Keratinocyte (primary cell): ENCODE data around the gene DDX52. TPM values are rescaled to one million over a fixed set of nuclear protein-coding genes. Genes with fewer than 3 reads are reported as not detected.

Source experiments
- DNase-seq: peaks from one replicate; pipeline ENCODE4 v3.0.0-alpha.2; 2011; ENCODE audit warnings: low read depth, missing footprints, low spot score
- FAIRE-seq: peaks from 2 replicates; lab custom pipeline; 2011; peaks lifted over from hg19 to GRCh38; lab: Jason Lieb, UNC
- H2AFZ ChIP-seq: 2 replicates; pipeline ENCODE4 v1.6.0; 2012; ENCODE audit warnings: low read length, control low read depth, inconsistent platforms; ENCODE audit not compliant: control insufficient read depth
- H3K27ac ChIP-seq: 2 replicates; pipeline ENCODE4 v1.5.1; 2011; ENCODE audit warnings: low read length; ENCODE audit not compliant: control insufficient read depth, insufficient read depth
- H3K27me3 ChIP-seq: 3 replicates; pipeline ENCODE4 v1.6.0; 2011; ENCODE audit warnings: low read length; ENCODE audit not compliant: control insufficient read depth, insufficient read depth; ENCODE audit errors: extremely low read depth
- H3K36me3 ChIP-seq, 2 experiments: 2 replicates in 1 of 2; 3 replicates in 1 of 2; pipeline ENCODE4 v1.5.1; 2011; ENCODE audit warnings: low read length in 2 of 2, mild to moderate bottlenecking in 1 of 2; ENCODE audit not compliant: control insufficient read depth in 2 of 2, insufficient read depth in 2 of 2; ENCODE audit errors: extremely low read depth in 1 of 2
- H3K4me1 ChIP-seq: 3 replicates; pipeline ENCODE4 v1.5.1; 2011; ENCODE audit warnings: low read length; ENCODE audit not compliant: control insufficient read depth, insufficient read depth; ENCODE audit errors: extremely low read depth
- H3K4me2 ChIP-seq: 3 replicates; pipeline ENCODE4 v1.6.0; 2011; ENCODE audit warnings: low read depth, low read length; ENCODE audit not compliant: control insufficient read depth, insufficient read depth; ENCODE audit errors: extremely low read depth
- H3K4me3 ChIP-seq, 3 experiments: fragments of 200-600 bp in 1 of 3; sonication (generic) in 1 of 3; 2 replicates in 2 of 3; 3 replicates in 1 of 3; pipeline ENCODE4 v1.5.1; 2011 to 2016; ENCODE audit warnings: low read length in 3 of 3, mild to moderate bottlenecking in 3 of 3, control low read depth in 2 of 3, inconsistent platforms in 1 of 3, low read depth in 1 of 3, mixed read lengths in 1 of 3, mixed run types in 1 of 3, moderate library complexity in 1 of 3; ENCODE audit not compliant: control insufficient read depth in 2 of 3, insufficient read depth in 2 of 3; ENCODE audit errors: extremely low read depth in 1 of 3
- H3K79me2 ChIP-seq: 2 replicates; pipeline ENCODE4 v1.6.0; 2012; ENCODE audit warnings: low read length; ENCODE audit not compliant: control insufficient read depth, insufficient read depth
- H3K9ac ChIP-seq: 3 replicates; pipeline ENCODE4 v1.6.0; 2011; ENCODE audit warnings: low read length; ENCODE audit not compliant: control insufficient read depth, insufficient read depth; ENCODE audit errors: extremely low read depth
- H3K9me1 ChIP-seq: 3 replicates; pipeline ENCODE4 v1.6.0; 2011; ENCODE audit warnings: low read length; ENCODE audit not compliant: control insufficient read depth, insufficient read depth; ENCODE audit errors: extremely low read depth
- H3K9me3 ChIP-seq: 2 replicates; pipeline ENCODE4 v1.5.1; 2012; ENCODE audit warnings: low read depth, low read length; ENCODE audit not compliant: control insufficient read depth
- H4K20me1 ChIP-seq: 3 replicates; pipeline ENCODE4 v1.6.0; 2011; ENCODE audit warnings: low read length; ENCODE audit not compliant: control insufficient read depth, insufficient read depth; ENCODE audit errors: extremely low read depth
- EZH2 ChIP-seq: IDR thresholded peaks from one replicate; pipeline ENCODE4 v1.6.1; 2012; ENCODE audit warnings: inconsistent platforms, mild to moderate bottlenecking, low read length, moderate library complexity
- dilution Hi-C: fragments of 300-500 bp; cut with MboI; formaldehyde crosslinking; loops from one replicate; pipeline ENCODE4 v1.7.0; 2020; ENCODE audit warnings: low sequenced_read_pairs; ENCODE audit not compliant: extremely low pct_ligation_motif_present
- polyA plus RNA-seq, 5 experiments: library from polyadenylated mRNA; depleted of rRNA in 3 of 5; stranded (reverse) in 3 of 5; stranded (forward) in 1 of 5; unstranded in 1 of 5; fragments of >200 nt; gene quantifications; 1 replicate in 1 of 5; 2 replicates in 3 of 5; 3 replicates in 1 of 5; pipeline versions ENCODE4 v1.2.1 to v1.2.3, GENCODE V29; 2011 to 2012; ENCODE audit warnings: missing spikeins in 2 of 5, low read depth in 1 of 5, low replicate concordance in 1 of 5
- TF ChIP-seq, protein P1 (sequence below), 3 experiments: IDR thresholded peaks in 1 of 3; conservative IDR thresholded peaks in 1 of 3; optimal IDR thresholded peaks in 1 of 3; 2 replicates in 2 of 3; 3 replicates in 1 of 3; pipeline versions ENCODE3 to v1.5.1; 2011; ENCODE audit warnings: low read length in 3 of 3, mild to moderate bottlenecking in 3 of 3, moderate library complexity in 2 of 3, control low read depth in 1 of 3, inconsistent platforms in 1 of 3; ENCODE audit not compliant: insufficient read depth in 2 of 3; ENCODE audit errors: extremely low read depth in 1 of 3

Gene DDX52
- polyA plus RNA-seq, 1 donor (not counting 4 experiments of a cell fraction or from before 2014, with no cell fraction given): 21.8 TPM

DNA sequence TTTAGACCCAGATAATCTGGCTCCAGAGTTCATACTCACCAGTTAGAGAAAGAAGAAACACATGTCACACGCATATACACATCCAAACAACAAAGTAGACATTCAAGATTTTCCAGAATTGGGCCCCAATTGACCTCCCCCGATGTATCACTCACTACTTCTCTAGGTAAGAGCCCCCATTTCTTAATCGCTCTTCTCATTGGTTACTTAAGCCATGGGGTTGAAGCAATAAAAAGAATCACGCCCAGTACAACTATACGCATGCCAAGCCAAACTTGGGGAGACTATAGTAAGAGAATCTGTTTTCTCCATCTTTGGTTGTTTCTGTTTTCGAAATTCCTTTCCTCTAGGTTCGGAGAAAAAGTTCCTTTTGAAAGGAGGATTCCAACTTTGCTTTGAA, 565 bp downstream of the DDX52 start:
- Histone ChIP-seq H3K36me3 (peaks cover 4 to 6% of the 10 kb centered on the region in 2 experiments), H3K4me2 (peak overlapping the region; percentile 87), H3K79me2 (peaks cover 38% of the 10 kb centered on the region), H4K20me1 (no peaks in the 10 kb centered on the region), H3K9me3 (no peaks in the 10 kb centered on the region), H3K4me1 (peaks cover 10% of the 10 kb centered on the region), H2AFZ (peak overlapping the region; percentile 89), H3K9ac (peak overlapping the region; percentile 97), H3K4me3 (peak overlapping the region; percentile 69 to 79 (median 72)), H3K27me3 (no peaks in the 10 kb centered on the region), H3K27ac (peak overlapping the region; percentile 93), H3K9me1 (no peaks in the 10 kb centered on the region)
- FAIRE-seq (no peak), DNase-seq (no peak)
- dilution Hi-C loops: no loop called here
- no peak for TF ChIP-seq EZH2
- TF ChIP-seq, protein P1, sequence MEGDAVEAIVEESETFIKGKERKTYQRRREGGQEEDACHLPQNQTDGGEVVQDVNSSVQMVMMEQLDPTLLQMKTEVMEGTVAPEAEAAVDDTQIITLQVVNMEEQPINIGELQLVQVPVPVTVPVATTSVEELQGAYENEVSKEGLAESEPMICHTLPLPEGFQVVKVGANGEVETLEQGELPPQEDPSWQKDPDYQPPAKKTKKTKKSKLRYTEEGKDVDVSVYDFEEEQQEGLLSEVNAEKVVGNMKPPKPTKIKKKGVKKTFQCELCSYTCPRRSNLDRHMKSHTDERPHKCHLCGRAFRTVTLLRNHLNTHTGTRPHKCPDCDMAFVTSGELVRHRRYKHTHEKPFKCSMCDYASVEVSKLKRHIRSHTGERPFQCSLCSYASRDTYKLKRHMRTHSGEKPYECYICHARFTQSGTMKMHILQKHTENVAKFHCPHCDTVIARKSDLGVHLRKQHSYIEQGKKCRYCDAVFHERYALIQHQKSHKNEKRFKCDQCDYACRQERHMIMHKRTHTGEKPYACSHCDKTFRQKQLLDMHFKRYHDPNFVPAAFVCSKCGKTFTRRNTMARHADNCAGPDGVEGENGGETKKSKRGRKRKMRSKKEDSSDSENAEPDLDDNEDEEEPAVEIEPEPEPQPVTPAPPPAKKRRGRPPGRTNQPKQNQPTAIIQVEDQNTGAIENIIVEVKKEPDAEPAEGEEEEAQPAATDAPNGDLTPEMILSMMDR (optimal IDR thresholded peaks at IDR 0.05 in 1 of 3, IDR thresholded peaks at IDR 0.05 in 1 of 3, conservative IDR thresholded peaks at IDR 0.05 in 1 of 3; ENCODE audit: extremely low read depth in 1 of 3, insufficient read depth in 2 of 3, low read length in 3 of 3): no peak

DNA sequence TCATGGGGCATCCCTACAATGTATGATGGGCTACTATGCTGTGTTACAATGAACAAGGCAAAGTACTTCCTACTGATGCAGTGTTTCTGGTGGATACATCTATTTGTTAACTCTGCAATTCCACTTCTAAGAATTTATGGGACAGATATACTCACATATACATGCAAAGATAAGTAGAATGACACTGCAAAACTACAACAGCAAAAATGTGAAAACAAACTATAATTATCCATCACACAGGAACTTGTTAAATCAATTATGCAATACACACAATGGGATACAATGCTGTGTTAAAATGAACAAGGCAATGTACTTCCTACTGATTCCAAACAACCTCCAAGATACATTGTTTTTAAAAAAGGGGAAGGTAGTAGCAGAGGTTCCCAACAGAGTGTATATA, 3.2 kb downstream of the DDX52 start:
- H3K9ac ChIP-seq: no peak overlapping the region
- no peak for DNase-seq
- no peak for FAIRE-seq
- TF ChIP-seq, protein P1 (optimal IDR thresholded peaks at IDR 0.05 in 1 of 3, IDR thresholded peaks at IDR 0.05 in 1 of 3, conservative IDR thresholded peaks at IDR 0.05 in 1 of 3; ENCODE audit: extremely low read depth in 1 of 3, insufficient read depth in 2 of 3, low read length in 3 of 3): no peak
- no peak for TF ChIP-seq EZH2
- no peaks in the 10 kb centered on the region for H3K9me3 ChIP-seq
- H3K79me2 ChIP-seq: peaks cover 44% of the 10 kb centered on the region
- H3K4me1 ChIP-seq: peaks cover 10% of the 10 kb centered on the region
- H3K4me3 ChIP-seq: no peak overlapping the region
- dilution Hi-C loops: no loop called here
- no peak overlapping the region for H2AFZ ChIP-seq
- H3K36me3 ChIP-seq: peaks cover 4 to 6% of the 10 kb centered on the region in 2 experiments
- no peak overlapping the region for H3K4me2 ChIP-seq
- H3K27me3 ChIP-seq: no peaks in the 10 kb centered on the region
- H4K20me1 ChIP-seq: no peaks in the 10 kb centered on the region
- H3K27ac ChIP-seq: no peak overlapping the region
- no peaks in the 10 kb centered on the region for H3K9me1 ChIP-seq
